HepG2 (cell line): Measurements from ENCODE around the gene LITAFD. TPM values are rescaled to one million over a fixed set of nuclear protein-coding genes. Genes with fewer than 3 reads are reported as not detected.

Experiments
- AGO2 ChIP-seq: fragments of 200-400 bp; formaldehyde crosslinking; optimal IDR thresholded peaks from 2 replicates; pipeline ENCODE3; 2017; ENCODE audit warnings: mild to moderate bottlenecking, low read depth, low read length, moderate library complexity
- ATF4 ChIP-seq, 2 experiments: fragments of 450-650 bp in 1 of 2; sonication (generic) in 1 of 2; formaldehyde crosslinking; IDR thresholded peaks; 2 replicates each; pipeline versions ENCODE4 v1.5.0 to v1.8.0; 2020 to 2022; ENCODE audit warnings: mild to moderate bottlenecking in 1 of 2, missing genetic modification reagents in 1 of 2
- BCLAF1 ChIP-seq: fragments of 450-650 bp; IDR thresholded peaks from 2 replicates; pipeline ENCODE4 v1.6.1; 2017; ENCODE audit warnings: mild to moderate bottlenecking
- CBFB ChIP-seq: sonication (generic); formaldehyde crosslinking; IDR thresholded peaks from 2 replicates; pipeline ENCODE4 v1.4.0; 2020; ENCODE audit warnings: missing genetic modification reagents
- CHD2 ChIP-seq: IDR thresholded peaks from 2 replicates; pipeline ENCODE4 v1.6.1; 2011; ENCODE audit warnings: low read depth, low read length, improper control_type of control experiment
- FOXK1 ChIP-seq: sonication (generic); formaldehyde crosslinking; IDR thresholded peaks from 2 replicates; pipeline ENCODE4 v1.4.0; 2020; ENCODE audit warnings: low read depth, missing genetic modification reagents, borderline replicate concordance
- IRF2 ChIP-seq: IDR thresholded peaks from 2 replicates; pipeline ENCODE4 v1.6.1; 2018; ENCODE audit warnings: missing genetic modification reagents, missing compliant biosample characterization
- NAIF1 ChIP-seq: sonication (generic); formaldehyde crosslinking; IDR thresholded peaks from 2 replicates; pipeline ENCODE4 v1.5.0; 2020; ENCODE audit warnings: mild to moderate bottlenecking, missing genetic modification reagents, borderline replicate concordance
- NCOA1 ChIP-seq: sonication (generic); formaldehyde crosslinking; IDR thresholded peaks from 2 replicates; pipeline ENCODE4 v1.9.0; 2021; ENCODE audit warnings: missing genetic modification reagents
- PAXIP1 ChIP-seq: sonication (generic); formaldehyde crosslinking; conservative IDR thresholded peaks from 2 replicates; pipeline ENCODE4 v1.4.0; 2020; ENCODE audit warnings: mild to moderate bottlenecking, missing genetic modification reagents, moderate library complexity
- SYNCRIP ChIP-seq: fragments of 200-400 bp; formaldehyde crosslinking; IDR thresholded peaks from 2 replicates; pipeline ENCODE4 v1.6.1; 2018; ENCODE audit warnings: mild to moderate bottlenecking, low read depth, low read length; ENCODE audit not compliant: insufficient read depth
- TERF1 ChIP-seq: sonication (generic); formaldehyde crosslinking; IDR thresholded peaks from 2 replicates; pipeline ENCODE4 v1.8.0; 2022; ENCODE audit warnings: mild to moderate bottlenecking, missing genetic modification reagents, moderate library complexity
- THAP8 ChIP-seq: sonication (generic); formaldehyde crosslinking; IDR thresholded peaks from 2 replicates; pipeline ENCODE4 v1.5.1; 2020; ENCODE audit warnings: missing genetic modification reagents, mild to moderate bottlenecking, borderline replicate concordance
- ZBTB1 ChIP-seq: sonication (generic); formaldehyde crosslinking; IDR thresholded peaks from 2 replicates; pipeline ENCODE4 v1.4.0; 2020; ENCODE audit warnings: missing genetic modification reagents, borderline replicate concordance
- ZNF619 ChIP-seq: sonication (generic); formaldehyde crosslinking; IDR thresholded peaks from 2 replicates; pipeline ENCODE4 v1.4.0; 2020; ENCODE audit warnings: mild to moderate bottlenecking, missing genetic modification reagents
- ZNF629 ChIP-seq: sonication (generic); formaldehyde crosslinking; conservative IDR thresholded peaks from 2 replicates; pipeline ENCODE4 v1.5.0; 2020; ENCODE audit warnings: missing genetic modification reagents
- ZNF709 ChIP-seq: sonication (generic); formaldehyde crosslinking; IDR thresholded peaks from 2 replicates; pipeline ENCODE4 v1.5.0; 2020; ENCODE audit warnings: mild to moderate bottlenecking, missing genetic modification reagents
- ZNF713 ChIP-seq: sonication (generic); formaldehyde crosslinking; IDR thresholded peaks from 2 replicates; pipeline ENCODE4 v1.4.0; 2020; ENCODE audit warnings: mild to moderate bottlenecking, missing genetic modification reagents
- ZNF770 ChIP-seq: sonication (generic); formaldehyde crosslinking; IDR thresholded peaks from 2 replicates; pipeline ENCODE4 v1.5.0; 2020; ENCODE audit warnings: mild to moderate bottlenecking, missing genetic modification reagents
- polyA plus RNA-seq, 8 experiments: library from polyadenylated mRNA; depleted of rRNA in 3 of 8; stranded (reverse) in 7 of 8; unstranded in 1 of 8; fragments of >200 nt; fragmentation: Illumina TruSeq in 4 of 8; extraction: Trizol in 4 of 8; gene quantifications; 2 replicates each; pipeline versions ENCODE4 v1.2.1 to v1.2.3, GENCODE V29; 2011 to 2016; ENCODE audit warnings: low read depth in 4 of 8, missing spikeins in 1 of 8, mixed read lengths in 1 of 8; ENCODE audit not compliant: insufficient read depth in 1 of 8
- total RNA-seq, 5 experiments: library from RNA; depleted of rRNA; stranded (reverse); fragments of >200 nt; fragmentation: Illumina TruSeq; extraction: Trizol; gene quantifications; 2 replicates each; pipeline ENCODE4 v1.2.3, GENCODE V29; 2016; ENCODE audit warnings: low read depth in 1 of 5

LITAFD gene
- total and polyA plus RNA-seq, 2 of the 13 experiments (the other 11 are each of a cell fraction or from before 2014, with no cell fraction given), result not detected

GRCh38 chr16:8867932-8868415 lies 14.2 kb upstream of the LITAFD start (continued):
- TF ChIP-seq CHD2 (no peak), SYNCRIP (no peak), ZNF713 (0 out of 2 replicates have a peak, but pooled peaks have one; percentile 42), THAP8 (CRISPR knock-in tag) (no peak), AGO2 (no peak), ZNF619 (CRISPR knock-in tag) (no peak), ZBTB1 (CRISPR knock-in tag) (no peak), TERF1 (CRISPR knock-in tag) (no peak), FOXK1 (CRISPR knock-in tag) (no peak), ZNF629 (peak; percentile 86), PAXIP1 (no peak), ZNF709 (no peak), BCLAF1 (no peak), IRF2 (CRISPR knock-in tag) (0 out of 2 replicates have a peak, but pooled peaks have one; percentile 6), NAIF1 (CRISPR knock-in tag) (peak; percentile 50; the same call in 1 of the 2 replicates), NCOA1 (CRISPR knock-in tag) (no peak), ATF4 (CRISPR knock-in tag; IDR thresholded peaks at IDR 0.05) (no peak), CBFB (CRISPR knock-in tag) (no peak), ZNF770 (CRISPR knock-in tag) (no peak; the same call in 1 of the 2 replicates)
